Right ventricle myocardium superior (tissue), 1 donor: ENCODE results near the gene DOCK7. TPM values are rescaled to one million over a fixed set of nuclear protein-coding genes. Genes with fewer than 3 reads are reported as not detected.
A peak's percentile ranks its signal among the peaks of the same experiment; 100 is the strongest.
"Not testable (repeated sequence)": the region's sequence is repeated elsewhere in the genome, so short reads cannot be mapped to it uniquely, and the experiment has no call there.

ENCODE experiments used
- ATAC-seq: fragments of 200-7000 bp; cut with Tn5 transposase; one replicate; pipeline ENCODE4 v1.9.1; 2020; ENCODE audit warnings: mild to moderate bottlenecking; ENCODE audit not compliant: poor library complexity
- DNase-seq: peaks from one replicate; pipeline ENCODE4 v3.0.0-alpha.2; 2020
- intact Hi-C: fragments of 100-400 bp; cut with DNase I; formaldehyde crosslinking; loops from one replicate; pipeline ENCODE4 v1.11.2; 2022
- total RNA-seq: library from RNA; stranded (reverse); fragmentation: NEBNext Ultra II Directional; extraction: Animal tissue kit (Norgen Biotek cat#: 25700); gene quantifications from one replicate; pipeline ENCODE4 v1.2.1, GENCODE V29; 2021
- donor health status: DM: no; HTN: yes; CAD: no; lungs with severe emphysema.

The DOCK7 gene
- total RNA-seq, 1 donor from 2014 or later, result 7.7 TPM

DNA sequence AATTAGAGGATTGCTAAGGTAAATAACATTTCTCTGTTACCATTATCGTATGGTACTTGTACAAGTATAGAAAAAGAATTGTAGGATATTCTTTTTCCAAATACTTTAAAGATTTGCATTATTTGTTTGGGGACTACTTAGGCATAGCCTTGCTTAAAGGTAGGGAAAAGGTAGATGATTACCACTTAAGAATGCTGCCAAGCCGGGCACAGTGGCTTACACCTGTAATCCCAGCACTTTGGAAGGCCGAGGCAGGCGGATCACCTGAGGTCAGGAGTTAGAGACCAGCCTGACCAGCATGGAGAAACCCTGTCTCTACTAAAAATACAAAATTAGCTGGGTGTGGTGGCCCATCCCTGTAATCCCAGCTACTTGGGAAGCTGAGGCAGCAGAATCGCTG lies 10.0 kb upstream of the DOCK7 start:
- intact Hi-C loops, DNase-seq, ATAC-seq: not testable (repeated sequence)

DNA sequence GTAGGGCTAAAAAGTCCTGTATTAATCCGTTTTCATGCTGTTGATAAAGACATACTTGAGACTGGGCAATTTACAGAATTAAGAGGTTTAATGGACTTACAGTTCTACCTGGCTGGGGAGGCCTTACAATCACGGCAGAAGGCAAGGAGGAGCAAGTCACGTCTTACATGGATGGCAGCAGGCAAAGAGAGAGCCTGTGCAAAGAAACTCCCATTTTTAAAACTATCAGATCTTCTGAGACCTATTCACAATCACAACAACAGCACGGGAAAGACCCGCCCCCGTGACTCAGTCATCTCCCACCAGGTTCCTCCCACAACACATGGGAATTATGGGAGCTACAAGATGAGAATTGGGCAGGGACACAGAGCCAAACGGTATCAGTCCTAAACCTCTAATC lies 6.3 kb upstream of the DOCK7 start:
- intact Hi-C loops, ATAC-seq, DNase-seq: not testable (repeated sequence)

GRCh38 chr1:62693123-62693522 lies 4.9 kb upstream of the DOCK7 start:
- ATAC-seq (no peak), DNase-seq (no peak)
- intact Hi-C loops, result no loop called here

DNA sequence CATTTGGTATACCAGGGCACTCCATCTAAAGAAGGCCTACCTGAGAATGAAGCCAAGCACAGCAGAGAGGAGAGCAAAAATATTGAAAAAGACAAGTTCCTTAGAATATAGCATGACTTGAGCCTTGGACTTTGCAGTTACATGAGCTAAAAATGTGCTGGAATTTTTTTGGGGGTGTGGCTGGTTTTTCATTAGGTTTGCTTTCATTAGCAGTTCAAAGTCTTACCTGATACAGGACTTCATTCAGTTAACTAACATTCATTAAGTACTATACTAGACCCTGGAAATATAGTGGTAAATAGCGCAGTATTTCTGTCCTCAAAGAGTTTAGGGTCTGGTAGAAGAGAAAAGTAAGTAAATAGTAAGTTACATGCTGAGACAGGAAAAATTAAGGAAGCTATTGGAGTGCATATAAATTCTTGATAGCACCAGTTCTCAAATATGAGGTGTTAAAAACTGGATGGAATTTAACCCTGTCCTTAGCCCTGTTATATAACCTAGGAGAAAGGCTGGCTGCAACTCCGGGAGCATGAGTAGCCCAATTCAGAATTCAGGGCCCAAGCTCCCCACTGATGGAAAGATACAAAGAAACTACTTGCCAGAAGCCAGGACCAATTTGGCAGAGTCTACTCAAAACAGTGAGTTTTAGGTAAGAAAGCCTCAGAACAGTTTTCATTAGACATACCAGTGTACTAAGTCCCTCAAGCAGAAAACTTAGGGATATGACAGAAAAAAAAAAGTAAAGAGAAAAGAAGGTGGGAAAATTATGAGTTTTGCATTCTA lies 3.1 kb upstream of the DOCK7 start:
- intact Hi-C loops, result no loop called here
- DNase-seq, result no peak
- ATAC-seq, result no peak

- DNase-seq, result no peak
- intact Hi-C loops, result no loop called here
- ATAC-seq, result no peak
These were observed 1.3 kb upstream of the DOCK7 start for GRCh38 chr1:62689524-62689923.

DNA sequence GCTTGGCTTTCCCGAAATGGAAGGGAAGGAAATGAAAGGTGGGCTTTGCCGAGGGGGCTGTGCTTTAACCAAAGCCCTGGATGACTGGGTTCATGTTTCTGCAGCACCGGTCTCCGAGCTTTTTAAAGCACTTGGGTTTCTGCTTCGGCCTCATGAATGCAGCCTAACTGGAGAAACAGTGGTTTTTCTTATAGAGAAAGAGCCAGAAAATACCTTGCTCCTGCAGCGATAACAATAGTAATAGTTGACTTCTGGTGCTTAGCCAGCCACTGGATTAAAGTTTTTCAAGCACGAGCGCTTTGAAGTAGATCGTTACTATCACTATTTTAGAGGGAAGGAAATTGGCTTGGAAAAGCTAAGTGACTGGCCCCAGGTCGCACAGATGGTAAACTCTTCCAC lies 500 bp upstream of the DOCK7 start:
- intact Hi-C loops, result no loop called here
- ATAC-seq (no peak), DNase-seq (no peak)

DNA sequence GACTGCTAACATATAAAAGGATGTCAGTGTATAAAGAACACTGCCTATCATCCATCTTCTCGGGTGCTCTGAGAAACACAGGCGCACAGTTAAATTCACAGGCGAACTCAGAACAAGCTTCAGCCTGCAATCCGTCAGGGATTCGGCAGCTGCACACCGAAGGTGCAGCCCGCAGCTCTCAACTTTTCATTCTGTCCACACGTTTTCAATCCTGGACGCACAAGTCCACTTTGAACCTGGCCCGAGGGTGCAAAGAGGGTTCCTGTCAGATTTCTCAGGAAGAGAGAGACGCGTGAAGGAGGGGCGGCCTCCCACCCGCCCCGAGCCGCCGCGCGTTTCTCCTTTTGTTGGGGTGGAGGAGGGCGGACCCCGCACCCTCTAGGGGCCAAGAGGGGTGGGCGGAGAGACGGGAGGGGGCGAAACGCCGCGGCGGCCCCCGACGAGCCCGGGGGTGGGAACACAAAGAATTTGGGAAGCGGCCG lies 724 bp downstream of the DOCK7 start:
- intact Hi-C loops, result no loop called here
- DNase-seq, result peak; percentile 55
- peak; percentile 29 for ATAC-seq

DNA sequence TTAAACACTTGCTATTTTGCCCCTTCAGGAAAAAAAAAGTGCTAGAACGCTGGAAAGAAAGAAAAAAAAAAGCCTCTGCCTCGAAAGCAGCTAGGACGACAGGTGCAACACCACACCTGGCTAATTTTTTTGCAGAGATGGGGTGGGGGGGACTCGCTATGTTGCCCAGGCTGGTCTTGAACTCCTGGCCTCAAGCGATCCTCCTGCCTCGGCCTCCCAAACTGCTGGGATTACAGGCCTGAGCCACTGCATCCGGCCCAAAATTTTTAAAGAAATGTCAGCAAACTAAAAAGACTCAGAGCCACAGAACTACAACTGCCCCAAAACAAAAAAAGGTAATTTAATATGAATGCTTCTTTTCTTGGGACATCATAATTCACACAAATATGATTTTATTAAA lies 1.4 kb downstream of the DOCK7 start:
- ATAC-seq (no peak), DNase-seq (no peak)
- intact Hi-C loops, result no loop called here

DNA sequence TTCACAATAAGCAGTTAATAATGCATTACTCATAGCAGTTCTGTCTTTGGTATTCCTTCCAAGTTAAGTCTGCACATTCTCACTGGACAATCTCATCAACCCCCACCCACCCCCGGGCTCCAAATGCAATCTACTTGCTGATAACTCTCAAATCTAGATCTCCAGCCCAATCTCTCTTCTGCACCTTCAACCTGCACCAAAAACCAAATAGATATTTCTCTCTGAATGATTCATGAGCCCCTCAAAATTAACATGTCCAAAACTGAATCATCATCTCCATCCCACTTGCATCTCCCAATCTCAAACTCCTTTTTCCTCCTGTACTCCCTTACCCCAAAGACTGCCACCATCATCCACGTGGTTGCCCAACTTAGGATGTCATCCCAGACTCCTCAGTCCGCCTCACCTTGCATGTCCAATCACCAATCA lies 2.7 kb downstream of the DOCK7 start:
- DNase-seq (no peak), ATAC-seq (no peak)
- intact Hi-C loops, result no loop called here

GRCh38 chr1:62682531-62682930 lies 5.7 kb downstream of the DOCK7 start:
- ATAC-seq (no peak), DNase-seq (no peak)
- intact Hi-C loops, result no loop called here

DNA sequence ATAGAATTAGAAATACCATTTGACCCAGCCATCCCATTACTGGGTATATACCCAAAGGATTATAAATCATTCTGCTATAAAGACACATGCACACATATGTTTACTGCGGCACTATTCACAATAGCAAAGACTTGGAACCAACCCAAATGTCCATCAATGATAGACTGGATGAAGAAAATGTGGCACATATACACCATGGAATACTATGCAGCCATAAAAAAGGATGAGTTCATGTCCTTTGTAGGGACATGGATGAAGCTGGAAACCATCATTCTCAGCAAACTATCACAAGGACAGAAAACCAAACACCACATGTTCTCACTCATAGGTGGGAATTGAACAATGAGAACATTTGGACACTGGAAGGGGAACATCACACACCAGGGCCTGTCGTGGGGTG lies 7.2 kb downstream of the DOCK7 start:
- ATAC-seq, DNase-seq, intact Hi-C loops: not testable (repeated sequence)

- ATAC-seq, intact Hi-C loops, DNase-seq: not testable (repeated sequence)
These were observed 10.4 kb downstream of the DOCK7 start for GRCh38 chr1:62677822-62678221.

- intact Hi-C loops, result no loop called here
- DNase-seq, result no peak
- ATAC-seq, result no peak
These were observed 11.4 kb downstream of the DOCK7 start for GRCh38 chr1:62676611-62677356.

- intact Hi-C loops, result no loop called here
- ATAC-seq (no peak), DNase-seq (no peak)
These were observed 14.6 kb downstream of the DOCK7 start for GRCh38 chr1:62673629-62674028.

GRCh38 chr1:62672029-62672428 lies 16.2 kb downstream of the DOCK7 start:
- DNase-seq, result no peak
- intact Hi-C loops, result no loop called here
- no peak for ATAC-seq

GRCh38 chr1:62654744-62655143 lies 33.4 kb downstream of the DOCK7 start:
- ATAC-seq, result no peak
- intact Hi-C loops, result no loop called here
- no peak for DNase-seq

DNA sequence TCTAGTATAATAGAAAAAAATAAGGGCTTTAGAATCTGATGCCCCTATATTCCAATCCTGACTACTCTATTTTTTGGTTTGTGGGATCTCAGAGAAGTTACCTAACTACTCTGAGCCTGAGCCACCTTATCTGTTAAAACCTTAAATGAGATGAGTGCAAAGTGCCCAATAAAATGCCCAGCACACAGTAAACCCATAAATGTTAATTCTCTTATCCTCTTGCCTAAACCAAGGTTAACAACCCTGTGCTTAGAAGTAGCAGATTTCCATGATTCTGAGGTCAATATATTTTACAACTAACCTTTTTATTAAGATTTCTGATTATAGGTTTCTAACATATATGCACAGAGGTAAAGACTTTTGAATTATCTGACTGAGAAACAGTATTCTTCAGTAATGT lies 35.8 kb downstream of the DOCK7 start:
- intact Hi-C loops, result no loop called here
- ATAC-seq (no peak), DNase-seq (no peak)

GRCh38 chr1:62643283-62643682 lies 44.9 kb downstream of the DOCK7 start:
- intact Hi-C loops, result no loop called here
- no peak for ATAC-seq
- DNase-seq, result no peak

- no peak for ATAC-seq
- no peak for DNase-seq
- intact Hi-C loops, result no loop called here
These were observed 50.6 kb downstream of the DOCK7 start for GRCh38 chr1:62637392-62638105.
